T47D (cell line): Measurements from ENCODE around the gene SAG.

Experiments
- DNase-seq, 2 experiments: peaks; one replicate each; pipeline versions ENCODE4 v3.0.0 to v3.0.0-alpha.2; 2011 to 2012; ENCODE audit warnings: low read depth in 1 of 2, low spot score in 1 of 2
- JUND ChIP-seq: IDR thresholded peaks from 2 replicates; pipeline ENCODE4 v1.6.1; 2012; ENCODE audit warnings: low read depth
- in situ Hi-C: cut with HindIII; loops from 2 replicates; pipeline ENCODE4 v1.10.0; 2016; ENCODE audit warnings: low sequenced_read_pairs, low pct_unique_long_range_greater_than_20kb

Gene SAG

GRCh38 chr2:233297076-233297475 is 10.5 kb upstream of the SAG start:
- DNase-seq = no peak
- in situ Hi-C loops = no loop called here
- no peak for TF ChIP-seq JUND

GRCh38 chr2:233300401-233300800 is 7.2 kb upstream of the SAG start:
- DNase-seq = no peak
- in situ Hi-C loops = no loop called here
- no peak for TF ChIP-seq JUND

GRCh38 chr2:233301248-233301647 is 6.4 kb upstream of the SAG start:
- DNase-seq = no peak
- in situ Hi-C loops = no loop called here
- no peak for TF ChIP-seq JUND

GRCh38 chr2:233301811-233302210 is 5.8 kb upstream of the SAG start:
- in situ Hi-C loops = no loop called here
- DNase-seq = no peak
- no peak for TF ChIP-seq JUND

- in situ Hi-C loops = no loop called here
- no peak for DNase-seq
- TF ChIP-seq JUND = no peak
These were observed 4.4 kb upstream of the SAG start for GRCh38 chr2:233303252-233303651.

- no peak for TF ChIP-seq JUND
- in situ Hi-C loops = no loop called here
- DNase-seq = no peak
These were observed 3.8 kb downstream of the SAG start for GRCh38 chr2:233311241-233311926.

- DNase-seq = no peak
- no peak for TF ChIP-seq JUND
- in situ Hi-C loops = no loop called here
These were observed 5.3 kb downstream of the SAG start for GRCh38 chr2:233312874-233313273.

GRCh38 chr2:233314180-233314925 is 6.7 kb downstream of the SAG start:
- no peak for DNase-seq
- TF ChIP-seq JUND = no peak
- in situ Hi-C loops = no loop called here

- TF ChIP-seq JUND = no peak
- in situ Hi-C loops = no loop called here
- DNase-seq = no peak
These were observed 9.8 kb downstream of the SAG start for GRCh38 chr2:233317196-233317943.

- in situ Hi-C loops = no loop called here
- no peak for TF ChIP-seq JUND
- DNase-seq = no peak
These were observed 11.6 kb downstream of the SAG start for GRCh38 chr2:233319256-233319655.

- in situ Hi-C loops = no loop called here
- no peak for TF ChIP-seq JUND
- no peak for DNase-seq
These were observed 12.9 kb downstream of the SAG start for GRCh38 chr2:233320470-233320869.

GRCh38 chr2:233321166-233321565 is 13.6 kb downstream of the SAG start:
- no peak for TF ChIP-seq JUND
- in situ Hi-C loops = no loop called here
- DNase-seq = no peak

- no peak for TF ChIP-seq JUND
- in situ Hi-C loops = no loop called here
- no peak for DNase-seq
These were observed 16.2 kb downstream of the SAG start for GRCh38 chr2:233323851-233324250.
